IMR-90 (cell line): ENCODE data around the gene FAH. TPM values are rescaled to one million over a fixed set of nuclear protein-coding genes. Genes with fewer than 3 reads are reported as not detected.

Experiments used
- ATAC-seq: fragments of 200-7000 bp; cut with Tn5 transposase; 2 replicates; pipeline ENCODE4 v1.9.1; 2020; ENCODE audit warnings: low read depth, mild to moderate bottlenecking, moderate library complexity
- BruUV-seq: library from RNA; stranded (reverse); fragments of 400-500 nt; replicated peaks from 2 replicates; lab custom pipeline; 2021; lab: Mats Ljungman, UMichigan
- CTCF ChIA-PET: fragments of 300-600 bp; formaldehyde crosslinking; extraction: SDS; loops from one replicate; lab custom pipeline; 2021; ENCODE audit warnings: antibody characterized with exemption; lab: Yijun Ruan, JAX
- POLR2A ChIA-PET: fragments of 300-600 bp; sonication (Branson Sonifier 250); formaldehyde crosslinking; loops from one replicate; lab custom pipeline; 2022; ENCODE audit warnings: antibody characterized with exemption; ENCODE audit not compliant: unreplicated experiment; lab: Charles Lee
- DNase-seq: peaks from one replicate; pipeline ENCODE4 v3.0.0; 2013
- H2AFZ ChIP-seq: replicated peaks from 2 replicates; pipeline ENCODE3; 2013; ENCODE audit warnings: low read length, mild to moderate bottlenecking; ENCODE audit not compliant: poor library complexity
- H2AK5ac ChIP-seq: 2 replicates; pipeline ENCODE4 v1.6.1; 2013; ENCODE audit warnings: low read depth, low read length, inconsistent platforms
- H2AK9ac ChIP-seq: replicated peaks from 2 replicates; pipeline ENCODE3; 2013; ENCODE audit warnings: mild to moderate bottlenecking, low read depth, low read length, moderate library complexity; ENCODE audit not compliant: poor library complexity
- H2BK120ac ChIP-seq: 2 replicates; pipeline ENCODE4 v1.6.1; 2013; ENCODE audit warnings: low read depth, low read length, inconsistent platforms
- H2BK15ac ChIP-seq: 3 replicates; pipeline ENCODE4 v1.6.1; 2013; ENCODE audit warnings: low read depth, low read length, inconsistent platforms
- H2BK20ac ChIP-seq: 2 replicates; pipeline ENCODE4 v1.6.1; 2013; ENCODE audit warnings: low read depth, mild to moderate bottlenecking, inconsistent platforms, low read length, moderate library complexity
- H2BK5ac ChIP-seq: 2 replicates; pipeline ENCODE4 v1.6.1; 2013; ENCODE audit warnings: mild to moderate bottlenecking, low read depth, low read length, inconsistent platforms; ENCODE audit not compliant: poor library complexity, severe bottlenecking
- H3K14ac ChIP-seq: replicated peaks from 2 replicates; pipeline ENCODE4 v1.6.1; 2013; ENCODE audit warnings: low read depth, low read length, inconsistent platforms
- H3K18ac ChIP-seq: 2 replicates; pipeline ENCODE4 v1.6.1; 2013; ENCODE audit warnings: low read depth, low read length, control low read depth
- H3K23ac ChIP-seq: 2 replicates; pipeline ENCODE4 v1.6.1; 2013; ENCODE audit warnings: low read depth, low read length, inconsistent platforms
- H3K27ac ChIP-seq: 2 replicates; pipeline ENCODE4 v1.5.1; 2013; ENCODE audit warnings: mild to moderate bottlenecking, control low read depth, low read length; ENCODE audit not compliant: insufficient read depth
- H3K27me3 ChIP-seq: 2 replicates; pipeline ENCODE4 v1.6.1; 2013; ENCODE audit warnings: low read length; ENCODE audit not compliant: control insufficient read depth, insufficient read depth
- H3K36me3 ChIP-seq: 2 replicates; pipeline ENCODE4 v1.6.1; 2013; ENCODE audit warnings: low read length, mixed read lengths; ENCODE audit not compliant: control insufficient read depth, insufficient read depth
- H3K4ac ChIP-seq: 2 replicates; pipeline ENCODE4 v1.6.1; 2013; ENCODE audit warnings: low read depth, low read length, inconsistent platforms
- H3K4me1 ChIP-seq: 2 replicates; pipeline ENCODE4 v1.6.1; 2013; ENCODE audit warnings: low read length, mixed read lengths; ENCODE audit not compliant: control insufficient read depth, insufficient read depth
- H3K4me2 ChIP-seq: 2 replicates; pipeline ENCODE4 v1.6.1; 2013; ENCODE audit warnings: low read depth, mild to moderate bottlenecking, control low read depth, low read length, moderate library complexity
- H3K4me3 ChIP-seq: 2 replicates; pipeline ENCODE4 v1.5.1; 2013; ENCODE audit warnings: low read depth, mild to moderate bottlenecking, control low read depth, low read length, moderate library complexity; ENCODE audit not compliant: insufficient read depth
- H3K56ac ChIP-seq: 2 replicates; pipeline ENCODE4 v1.6.1; 2013; ENCODE audit warnings: low read length, inconsistent platforms; ENCODE audit not compliant: insufficient read depth; ENCODE audit errors: extremely low read depth
- H3K79me1 ChIP-seq, 2 experiments: 2 replicates each; pipeline ENCODE4 v1.6.1; 2013; ENCODE audit warnings: low read length in 2 of 2, inconsistent platforms in 1 of 2, low read depth in 1 of 2
- H3K9ac ChIP-seq: 2 replicates; pipeline ENCODE4 v1.6.1; 2013; ENCODE audit warnings: low read depth, low read length, control low read depth
- H3K9me1 ChIP-seq: 2 replicates; pipeline ENCODE4 v1.6.1; 2013; ENCODE audit warnings: low read length, inconsistent platforms; ENCODE audit not compliant: insufficient read depth
- H3K9me3 ChIP-seq: 2 replicates; pipeline ENCODE4 v1.6.1; 2013; ENCODE audit warnings: low read length; ENCODE audit not compliant: control insufficient read depth, insufficient read depth
- H4K20me1 ChIP-seq: 2 replicates; pipeline ENCODE4 v1.6.1; 2013; ENCODE audit warnings: low read length, inconsistent platforms; ENCODE audit not compliant: insufficient read depth
- H4K5ac ChIP-seq: 2 replicates; pipeline ENCODE4 v1.6.1; 2013; ENCODE audit warnings: mild to moderate bottlenecking, low read depth, low read length, control low read depth
- H4K8ac ChIP-seq, 2 experiments: 2 replicates each; pipeline ENCODE4 v1.6.1; 2013; ENCODE audit warnings: low read depth in 2 of 2, low read length in 2 of 2, control low read depth in 1 of 2, inconsistent platforms in 1 of 2
- H4K91ac ChIP-seq: 2 replicates; pipeline ENCODE4 v1.6.1; 2013; ENCODE audit warnings: low read depth, low read length, inconsistent platforms; ENCODE audit not compliant: insufficient read depth
- CEBPB ChIP-seq: IDR thresholded peaks from 2 replicates; pipeline ENCODE4 v1.6.1; 2012; ENCODE audit warnings: low read depth, low read length, improper control_type of control experiment
- CHD1 ChIP-seq: IDR thresholded peaks from 2 replicates; pipeline ENCODE4 v1.6.1; 2012; ENCODE audit warnings: low read depth, low read length, improper control_type of control experiment
- MAFK ChIP-seq: IDR thresholded peaks from 2 replicates; pipeline ENCODE4 v1.6.1; 2012; ENCODE audit warnings: low read depth, low read length, improper control_type of control experiment
- MAZ ChIP-seq: IDR thresholded peaks from 2 replicates; pipeline ENCODE4 v1.6.1; 2012; ENCODE audit warnings: low read depth, mild to moderate bottlenecking, low read length, improper control_type of control experiment, moderate library complexity, borderline replicate concordance
- MXI1 ChIP-seq: IDR thresholded peaks from 2 replicates; pipeline ENCODE4 v1.6.1; 2012; ENCODE audit warnings: low read depth, mild to moderate bottlenecking, low read length, moderate library complexity, borderline replicate concordance
- POLR2A ChIP-seq: IDR thresholded peaks from 2 replicates; pipeline ENCODE4 v1.6.1; 2012; ENCODE audit warnings: mild to moderate bottlenecking, low read depth, low read length
- RFX5 ChIP-seq: IDR thresholded peaks from 2 replicates; pipeline ENCODE4 v1.8.0; 2012; ENCODE audit warnings: low read depth, mild to moderate bottlenecking, low read length, moderate library complexity
- WGBS, 2 experiments: methylation state at CpG; one replicate each; pipeline versions ENCODE4 v1.1.5 to v1.1.7; 2013; ENCODE audit warnings: missing lambda C conversion rate in 2 of 2; ENCODE audit not compliant: insufficient read length in 1 of 2; ENCODE audit errors: extremely low coverage in 2 of 2; 5-methylcytosine and 5-hydroxymethylcytosine counted together
- dilution Hi-C: fragments of 300-500 bp; cut with HindIII; formaldehyde crosslinking; loops from one replicate; pipeline ENCODE4 v1.14.3; 2018; ENCODE audit warnings: low sequenced_read_pairs; ENCODE audit not compliant: unreplicated experiment
- in situ Hi-C: fragments of 300-500 bp; cut with MboI; formaldehyde crosslinking; loops from 3 replicates; pipeline ENCODE4 v1.14.3; 2019; ENCODE audit warnings: low sequenced_read_pairs, inconsistent platforms, mixed read lengths
- intact Hi-C: fragments of 100-400 bp; cut with micrococcal nuclease; formaldehyde crosslinking; loops from 2 replicates; pipeline ENCODE4 v1.10.0; 2022
- polyA plus RNA-seq, 3 experiments: library from polyadenylated mRNA; depleted of rRNA; stranded (reverse); fragments of >200 nt; gene quantifications; 2 replicates each; pipeline ENCODE4 v1.2.3, GENCODE V29; 2012; ENCODE audit warnings: low replicate concordance in 1 of 3
- total RNA-seq: library from RNA; depleted of rRNA; stranded (reverse); fragments of >200 nt; gene quantifications from 2 replicates; pipeline ENCODE4 v1.2.3, GENCODE V29; 2012
- TF ChIP-seq, protein P1 (sequence below): fragments of 150-350 bp; IDR thresholded peaks from 2 replicates; pipeline ENCODE4 v1.6.1; 2016; ENCODE audit warnings: low read depth, mild to moderate bottlenecking, low read length, moderate library complexity, borderline replicate concordance
- TF ChIP-seq, protein P2 (sequence below): fragments of 150-350 bp; IDR thresholded peaks from 2 replicates; pipeline ENCODE4 v1.6.1; 2017; ENCODE audit warnings: mild to moderate bottlenecking, antibody characterized with exemption, low read length, low read depth

Gene FAH
- total and polyA plus RNA-seq, 2 of the 4 experiments (the other 2 are of a cell fraction) = 43.1 to 48.6 TPM

DNA sequence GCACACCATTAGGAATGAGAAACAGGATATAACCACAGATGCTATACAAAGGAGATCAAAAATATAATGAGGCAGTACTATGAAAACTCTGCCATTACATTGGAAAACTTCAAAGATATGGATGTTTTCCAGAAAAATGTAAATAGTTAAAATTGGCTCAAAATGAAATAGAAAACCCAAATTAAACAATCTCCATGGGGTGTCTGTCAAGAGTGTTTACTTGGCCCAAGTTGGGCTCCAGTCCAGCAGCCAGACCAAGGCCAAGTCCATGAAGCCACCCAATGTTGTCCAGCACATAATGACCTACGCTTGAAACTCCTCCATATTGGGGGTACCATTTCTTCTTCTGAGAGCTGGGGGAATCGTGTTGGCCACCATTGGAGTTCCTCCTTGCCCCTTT, 62.1 kb downstream of the FAH start:
- H3K56ac ChIP-seq = no peak overlapping the region
- no peak overlapping the region for H3K4me3 ChIP-seq
- intact Hi-C loops = no loop called here
- DNase-seq = no peak
- H3K27ac ChIP-seq = no peak overlapping the region
- dilution Hi-C loops = no loop called here
- H4K8ac ChIP-seq = no peak overlapping the region
- no peak overlapping the region for H2BK5ac ChIP-seq
- H4K91ac ChIP-seq = no peak overlapping the region
- no peak overlapping the region for H3K14ac ChIP-seq
- no peaks in the 10 kb centered on the region for H3K79me1 ChIP-seq
- no peak overlapping the region for H3K4ac ChIP-seq
- no peak for TF ChIP-seq RFX5
- TF ChIP-seq, protein P1, sequence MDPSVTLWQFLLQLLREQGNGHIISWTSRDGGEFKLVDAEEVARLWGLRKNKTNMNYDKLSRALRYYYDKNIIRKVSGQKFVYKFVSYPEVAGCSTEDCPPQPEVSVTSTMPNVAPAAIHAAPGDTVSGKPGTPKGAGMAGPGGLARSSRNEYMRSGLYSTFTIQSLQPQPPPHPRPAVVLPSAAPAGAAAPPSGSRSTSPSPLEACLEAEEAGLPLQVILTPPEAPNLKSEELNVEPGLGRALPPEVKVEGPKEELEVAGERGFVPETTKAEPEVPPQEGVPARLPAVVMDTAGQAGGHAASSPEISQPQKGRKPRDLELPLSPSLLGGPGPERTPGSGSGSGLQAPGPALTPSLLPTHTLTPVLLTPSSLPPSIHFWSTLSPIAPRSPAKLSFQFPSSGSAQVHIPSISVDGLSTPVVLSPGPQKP = no peak
- TF ChIP-seq CHD1 = no peak
- TF ChIP-seq MAZ = no peak
- no peak for TF ChIP-seq POLR2A
- no peak for TF ChIP-seq CEBPB
- no peak for TF ChIP-seq MAFK
- no peak for TF ChIP-seq MXI1
- TF ChIP-seq, protein P2, sequence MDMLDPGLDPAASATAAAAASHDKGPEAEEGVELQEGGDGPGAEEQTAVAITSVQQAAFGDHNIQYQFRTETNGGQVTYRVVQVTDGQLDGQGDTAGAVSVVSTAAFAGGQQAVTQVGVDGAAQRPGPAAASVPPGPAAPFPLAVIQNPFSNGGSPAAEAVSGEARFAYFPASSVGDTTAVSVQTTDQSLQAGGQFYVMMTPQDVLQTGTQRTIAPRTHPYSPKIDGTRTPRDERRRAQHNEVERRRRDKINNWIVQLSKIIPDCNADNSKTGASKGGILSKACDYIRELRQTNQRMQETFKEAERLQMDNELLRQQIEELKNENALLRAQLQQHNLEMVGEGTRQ = no peak
- H3K4me1 ChIP-seq = no peaks in the 10 kb centered on the region
- H2AK5ac ChIP-seq = no peak overlapping the region
- in situ Hi-C loops = no loop called here
- H3K36me3 ChIP-seq = no peaks in the 10 kb centered on the region
- ChIA-PET CTCF (interaction anchor here (0.6 kb wide), 1 partner anchor 1938 kb away, joined by 6 read pairs; no protein-coding TSS in a partner anchor), POLR2A (no interaction called here)
- H2AK9ac ChIP-seq = no peak overlapping the region
- ATAC-seq = no peak
- peaks cover 3% of the 10 kb centered on the region; the same call in 1 of the 2 replicates for H3K9me3 ChIP-seq
- no peaks in the 10 kb centered on the region for H3K9me1 ChIP-seq
- no peak overlapping the region for H3K18ac ChIP-seq
- no peak overlapping the region for H3K9ac ChIP-seq
- no peak overlapping the region for H2BK15ac ChIP-seq
- BruUV-seq = no TSS peak
- H2AFZ ChIP-seq = no peak overlapping the region
- no peaks in the 10 kb centered on the region for H4K20me1 ChIP-seq
- no peak overlapping the region for H2BK120ac ChIP-seq
- H3K27me3 ChIP-seq = peaks cover 12% of the 10 kb centered on the region
- no peak overlapping the region for H3K4me2 ChIP-seq
- no CpG with 5 or more reads among the region's 2 CpGs for WGBS, 2 experiments
- no peak overlapping the region for H2BK20ac ChIP-seq
- H3K23ac ChIP-seq = no peak overlapping the region
- no peak overlapping the region for H4K5ac ChIP-seq
